Measurements from ENCODE around the gene PGBD1.

Gene PGBD1

DNA sequence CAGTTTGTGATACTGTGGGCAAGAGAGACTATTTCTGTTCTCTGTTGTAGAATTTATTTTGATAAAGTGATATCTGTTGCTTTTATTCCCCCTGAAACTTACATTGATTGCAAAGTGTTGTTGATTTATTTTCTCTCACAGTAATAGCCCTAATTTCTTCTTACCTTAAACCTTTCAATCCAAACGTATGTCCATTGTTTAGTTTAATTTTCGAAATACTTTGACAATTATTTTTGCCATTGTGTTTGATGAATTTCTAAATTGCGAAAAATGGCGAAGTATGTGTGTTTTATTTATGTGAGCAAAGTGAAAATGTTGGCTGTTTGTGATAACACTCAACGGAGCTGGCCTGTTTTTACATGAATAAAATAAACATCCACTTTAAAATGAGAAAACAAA, 14.8 kb upstream of the PGBD1 start:
- H3K4me1 ChIP-seq, result no peaks in the 10 kb centered on the region
- H3K9me3 ChIP-seq, result no peaks in the 10 kb centered on the region
- TF ChIP-seq, protein P1, sequence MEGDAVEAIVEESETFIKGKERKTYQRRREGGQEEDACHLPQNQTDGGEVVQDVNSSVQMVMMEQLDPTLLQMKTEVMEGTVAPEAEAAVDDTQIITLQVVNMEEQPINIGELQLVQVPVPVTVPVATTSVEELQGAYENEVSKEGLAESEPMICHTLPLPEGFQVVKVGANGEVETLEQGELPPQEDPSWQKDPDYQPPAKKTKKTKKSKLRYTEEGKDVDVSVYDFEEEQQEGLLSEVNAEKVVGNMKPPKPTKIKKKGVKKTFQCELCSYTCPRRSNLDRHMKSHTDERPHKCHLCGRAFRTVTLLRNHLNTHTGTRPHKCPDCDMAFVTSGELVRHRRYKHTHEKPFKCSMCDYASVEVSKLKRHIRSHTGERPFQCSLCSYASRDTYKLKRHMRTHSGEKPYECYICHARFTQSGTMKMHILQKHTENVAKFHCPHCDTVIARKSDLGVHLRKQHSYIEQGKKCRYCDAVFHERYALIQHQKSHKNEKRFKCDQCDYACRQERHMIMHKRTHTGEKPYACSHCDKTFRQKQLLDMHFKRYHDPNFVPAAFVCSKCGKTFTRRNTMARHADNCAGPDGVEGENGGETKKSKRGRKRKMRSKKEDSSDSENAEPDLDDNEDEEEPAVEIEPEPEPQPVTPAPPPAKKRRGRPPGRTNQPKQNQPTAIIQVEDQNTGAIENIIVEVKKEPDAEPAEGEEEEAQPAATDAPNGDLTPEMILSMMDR (IDR thresholded peaks at IDR 0.05; ENCODE audit: low read depth, low read length), result no peak
- DNase-seq, result no peak
- peak overlapping the region; percentile 95 for H3K4me3 ChIP-seq (ENCODE audit: low read depth, low read length)
- no peaks in the 10 kb centered on the region for H3K27me3 ChIP-seq
- H3K36me3 ChIP-seq, result no peaks in the 10 kb centered on the region; the same call in 1 of the 2 replicates

GRCh38 chr6:28266962-28267694, 14.2 kb upstream of the PGBD1 start, which contains the start of gene ZSCAN26:
Gene ZSCAN26, plus strand, starts transcription at chr6:28267143. Its CDS starts 4,777 bp downstream, at chr6:28271920.
- DNase-seq, result peak; percentile 82
- H3K4me1 ChIP-seq, result no peaks in the 10 kb centered on the region
- no peaks in the 10 kb centered on the region; the same call in none of the 2 replicates for H3K36me3 ChIP-seq
- H3K4me3 ChIP-seq (ENCODE audit: low read depth, low read length), result peak within 1 kb of the TSS; percentile 95
- TF ChIP-seq, protein P1 (IDR thresholded peaks at IDR 0.05; ENCODE audit: low read depth, low read length), result no peak
- no peaks in the 10 kb centered on the region for H3K9me3 ChIP-seq
- H3K27me3 ChIP-seq, result no peaks in the 10 kb centered on the region

DNA sequence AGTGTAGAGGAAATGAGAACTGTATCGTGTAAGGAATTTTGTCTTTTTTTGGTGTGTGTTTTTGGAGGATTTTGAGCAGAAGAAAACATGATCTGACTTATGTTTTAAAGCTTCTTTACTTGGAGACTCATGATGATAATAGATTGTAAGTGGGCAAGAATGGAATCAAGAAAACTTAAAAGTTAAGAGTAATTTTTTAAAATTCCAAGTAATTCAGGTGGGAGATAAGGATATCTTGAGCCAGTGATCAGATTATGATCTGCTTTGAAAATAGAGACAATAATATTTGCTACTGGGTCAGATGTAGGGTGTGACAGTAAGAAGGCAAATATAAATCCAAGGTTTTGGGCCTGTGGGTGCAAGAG, 13.7 kb upstream of the PGBD1 start:
- H3K27me3 ChIP-seq, result no peaks in the 10 kb centered on the region
- TF ChIP-seq, protein P1 (IDR thresholded peaks at IDR 0.05; ENCODE audit: low read depth, low read length), result no peak
- H3K4me3 ChIP-seq (ENCODE audit: low read depth, low read length), result peak overlapping the region; percentile 95

DNA sequence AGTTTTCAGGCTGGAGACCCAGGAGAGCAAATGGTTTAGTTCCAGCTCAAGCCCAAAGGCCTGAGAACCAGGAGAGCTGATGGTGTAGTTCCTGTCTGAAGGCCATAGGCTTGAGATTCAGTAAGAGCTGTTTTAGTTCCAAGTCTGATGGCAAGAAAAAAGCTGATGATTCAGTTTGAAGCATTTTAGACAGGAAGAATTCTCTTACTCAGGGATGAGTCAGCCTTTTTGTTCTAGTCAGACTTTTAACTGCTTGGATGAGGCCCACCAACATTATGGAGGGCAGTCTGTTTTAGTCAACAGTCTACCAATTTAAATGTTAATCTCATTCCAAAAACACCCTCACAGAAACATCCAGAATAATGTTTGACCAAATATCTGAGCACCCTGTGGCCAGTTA, 11.9 kb upstream of the PGBD1 start:
- Histone ChIP-seq H3K4me3 (ENCODE audit: low read depth, low read length) (no peak overlapping the region), H3K27me3 (no peaks in the 10 kb centered on the region), H3K9me3 (no peaks in the 10 kb centered on the region), H3K4me1 (no peaks in the 10 kb centered on the region), H3K36me3 (peaks cover 8% of the 10 kb centered on the region)
- DNase-seq, result no peak
- TF ChIP-seq, protein P1 (IDR thresholded peaks at IDR 0.05; ENCODE audit: low read depth, low read length), result no peak

More for the DNA sequence above, 13.7 kb upstream of the PGBD1 start:
- no peak for DNase-seq
- no peaks in the 10 kb centered on the region for H3K4me1 ChIP-seq
- no peaks in the 10 kb centered on the region for H3K9me3 ChIP-seq
- no peaks in the 10 kb centered on the region; the same call in none of the 2 replicates for H3K36me3 ChIP-seq

DNA sequence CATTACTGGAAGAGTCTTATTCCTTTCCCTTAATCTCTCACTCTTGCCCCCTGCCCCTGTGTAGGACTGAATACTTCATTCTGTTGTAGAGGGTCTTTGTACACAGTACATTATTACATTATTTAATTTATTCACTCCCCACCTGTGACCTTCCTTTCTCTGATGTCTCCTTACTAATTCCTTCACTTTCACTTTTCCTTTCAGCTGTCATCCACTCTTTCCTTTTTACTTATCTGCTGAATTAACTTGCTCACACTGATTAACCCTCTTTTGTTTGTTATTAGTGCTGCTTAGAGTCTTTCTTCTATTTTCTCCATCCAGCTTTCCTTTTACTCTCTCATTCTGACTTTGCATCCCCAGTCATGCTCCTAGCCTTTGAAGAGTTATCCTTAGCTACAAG, 6.5 kb upstream of the PGBD1 start:
- H3K9me3 ChIP-seq, result no peaks in the 10 kb centered on the region
- no peaks in the 10 kb centered on the region for H3K27me3 ChIP-seq
- H3K36me3 ChIP-seq, result peaks cover 14% of the 10 kb centered on the region
- no peaks in the 10 kb centered on the region for H3K4me1 ChIP-seq
- TF ChIP-seq, protein P1 (IDR thresholded peaks at IDR 0.05; ENCODE audit: low read depth, low read length), result no peak
- no peak for DNase-seq
- no peak overlapping the region for H3K4me3 ChIP-seq (ENCODE audit: low read depth, low read length)

DNA sequence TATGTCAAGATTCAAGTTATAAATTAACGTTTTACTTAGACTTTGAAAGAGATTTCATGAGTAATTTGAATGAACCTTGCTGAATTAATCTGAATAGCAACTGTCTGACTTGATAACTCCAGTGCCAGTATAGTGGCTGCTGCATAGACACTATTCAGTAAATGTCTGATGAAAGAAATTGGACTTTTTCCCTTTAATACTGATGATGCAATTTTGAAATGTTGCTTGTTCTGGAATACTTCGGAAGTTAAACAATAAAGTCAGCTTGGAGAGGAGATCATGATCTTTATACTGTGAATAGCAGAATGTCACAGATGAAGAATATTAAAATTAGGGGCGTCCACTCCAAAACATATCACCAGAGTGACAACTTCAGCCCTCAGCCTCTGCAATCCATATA, 3.6 kb upstream of the PGBD1 start:
- TF ChIP-seq, protein P1 (IDR thresholded peaks at IDR 0.05; ENCODE audit: low read depth, low read length), result no peak
- no peaks in the 10 kb centered on the region for H3K27me3 ChIP-seq
- peaks cover 14% of the 10 kb centered on the region for H3K36me3 ChIP-seq
- DNase-seq, result no peak
- H3K9me3 ChIP-seq, result no peaks in the 10 kb centered on the region
- no peaks in the 10 kb centered on the region for H3K4me1 ChIP-seq
- H3K4me3 ChIP-seq (ENCODE audit: low read depth, low read length), result no peak overlapping the region
